Measurements from ENCODE around the gene ESYT1.
"Not testable (repeated sequence)": the region's sequence is repeated elsewhere in the genome, so short reads cannot be mapped to it uniquely, and the experiment has no call there.

The ESYT1 gene

GRCh38 chr12:56129942-56130495, 2.0 kb downstream of the ESYT1 start:
- DNase-seq, result no peak

DNA sequence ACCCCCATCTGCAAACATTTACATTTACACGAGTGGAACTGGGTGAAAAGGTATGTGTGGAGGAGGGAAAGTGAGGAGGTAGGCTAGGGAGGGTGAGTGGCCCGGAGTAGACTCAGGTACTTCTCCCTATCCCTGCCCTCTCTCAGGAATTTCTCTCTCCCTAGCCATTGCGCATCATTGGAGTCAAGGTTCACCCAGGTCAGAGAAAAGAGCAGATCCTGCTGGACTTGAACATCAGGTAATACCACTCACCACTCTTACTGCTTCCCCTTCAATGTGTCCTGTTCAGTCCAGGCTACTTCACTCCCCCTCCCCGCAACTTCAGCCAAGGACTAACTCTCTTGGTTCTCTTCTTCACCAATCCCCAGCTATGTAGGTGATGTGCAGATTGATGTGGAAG, 2.8 kb downstream of the ESYT1 start:
- no peak for DNase-seq

DNA sequence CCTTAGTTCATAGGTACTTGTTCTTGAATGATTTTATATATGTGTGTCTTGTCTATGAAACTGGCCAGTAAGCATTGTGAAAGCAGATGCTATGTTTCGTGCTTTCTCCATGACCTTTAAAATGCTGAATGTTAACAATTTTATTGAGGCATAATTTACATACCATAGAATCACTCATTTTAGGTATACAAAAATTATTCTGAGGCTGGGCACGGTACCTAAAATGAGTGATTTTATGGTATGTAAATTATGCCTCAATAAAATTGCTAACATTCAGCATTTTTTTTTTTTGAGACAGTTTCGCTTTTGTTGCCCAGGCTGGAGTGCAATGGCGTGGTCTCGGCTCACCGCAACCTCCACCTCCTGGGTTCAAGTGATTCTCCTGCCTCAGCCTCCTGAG, 6.8 kb downstream of the ESYT1 start:
- no peak for DNase-seq

GRCh38 chr12:56137853-56138571, 9.9 kb downstream of the ESYT1 start:
- no peak for DNase-seq

GRCh38 chr12:56141946-56142784, 14.1 kb downstream of the ESYT1 start:
- no peak for DNase-seq

- DNase-seq, result no peak
Measured at GRCh38 chr12:56143217-56143616, 15.2 kb downstream of the ESYT1 start.

- DNase-seq, result no peak
Measured at GRCh38 chr12:56143870-56144269, 15.8 kb downstream of the ESYT1 start.

GRCh38 chr12:56145217-56145616, 17.1 kb downstream of the ESYT1 start:
- no peak for DNase-seq

GRCh38 chr12:56146492-56147460, 18.7 kb downstream of the ESYT1 start:
- no peak for DNase-seq

DNA sequence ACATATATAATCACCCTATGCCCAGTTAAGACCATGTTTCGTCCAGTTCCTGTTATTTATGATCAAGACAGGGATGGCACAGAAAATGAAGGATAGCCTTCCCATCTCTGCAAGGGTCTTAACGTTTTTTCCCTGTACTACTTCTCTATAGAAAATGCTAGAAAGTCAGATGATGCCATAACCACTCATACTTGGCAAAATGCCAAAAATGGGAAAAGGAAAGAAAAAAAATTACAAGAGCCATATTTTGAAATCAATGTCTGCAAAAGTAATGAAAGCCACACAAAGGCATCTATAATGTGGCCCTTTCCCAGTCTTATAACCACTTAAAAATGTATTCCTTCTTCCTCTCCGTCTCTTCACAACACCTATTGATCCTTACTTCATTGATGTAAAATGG, 22.5 kb downstream of the ESYT1 start:
- no peak for DNase-seq

GRCh38 chr12:56151672-56152131, 23.6 kb downstream of the ESYT1 start:
- DNase-seq, result peak; percentile 51 to 71

DNA sequence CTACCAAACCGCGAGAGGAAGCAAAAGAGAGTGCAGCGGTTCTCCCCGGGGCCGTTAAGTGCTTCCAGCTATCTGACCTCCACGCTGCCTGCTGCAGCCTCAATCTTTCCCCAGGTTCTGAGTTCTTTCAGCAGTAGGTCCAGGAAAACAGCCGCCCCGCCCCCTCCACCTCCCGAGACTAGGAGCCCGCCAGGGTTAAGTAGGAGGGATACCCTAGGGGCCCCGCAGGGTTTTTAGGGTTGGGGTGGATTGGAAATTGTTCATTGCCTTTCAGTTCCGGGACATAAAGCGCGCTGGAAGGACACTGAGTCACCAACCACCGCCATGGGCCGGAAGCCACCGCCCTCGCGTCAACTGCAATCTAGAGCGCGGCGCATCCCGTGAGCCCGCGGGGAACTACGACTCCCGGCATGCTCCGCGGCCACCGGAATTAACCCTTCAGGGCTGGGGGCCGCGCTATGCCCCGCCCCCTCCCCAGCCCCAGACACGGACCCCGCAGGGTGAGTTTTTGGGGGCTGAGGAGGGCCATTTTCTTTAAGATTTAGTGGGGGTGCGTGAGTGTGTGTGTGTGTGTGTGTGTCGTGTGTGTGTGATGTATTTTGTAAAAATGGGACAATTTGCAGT, 24.2 kb downstream of the ESYT1 start, which contains the start of gene MYL6B:
Gene MYL6B, plus strand, starts transcription at position 456 of the 624 bp plus-strand sequence. CDS start 1,332 bp downstream, outside the sequence.
- DNase-seq, result peak; percentile 88 to 92

- no peak for DNase-seq
Measured at GRCh38 chr12:56152756-56153677, 24.9 kb downstream of the ESYT1 start.

DNA sequence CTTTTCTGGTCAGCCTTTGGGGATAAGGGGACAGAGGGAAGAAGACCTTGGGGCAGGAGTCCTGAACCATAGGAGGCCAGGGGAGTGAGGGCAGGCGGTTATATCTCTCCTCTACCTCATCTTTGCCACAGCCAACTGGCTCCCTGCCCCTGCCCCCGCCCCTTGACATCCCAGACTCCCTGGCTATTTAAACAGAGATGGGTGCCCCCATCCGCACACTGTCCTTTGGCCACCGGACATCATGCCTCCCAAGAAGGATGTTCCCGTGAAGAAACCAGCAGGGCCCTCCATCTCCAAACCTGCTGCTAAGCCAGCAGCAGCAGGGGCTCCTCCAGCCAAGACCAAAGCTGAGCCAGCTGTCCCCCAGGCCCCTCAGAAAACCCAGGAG, 25.6 kb downstream of the ESYT1 start:
- no peak for DNase-seq

DNA sequence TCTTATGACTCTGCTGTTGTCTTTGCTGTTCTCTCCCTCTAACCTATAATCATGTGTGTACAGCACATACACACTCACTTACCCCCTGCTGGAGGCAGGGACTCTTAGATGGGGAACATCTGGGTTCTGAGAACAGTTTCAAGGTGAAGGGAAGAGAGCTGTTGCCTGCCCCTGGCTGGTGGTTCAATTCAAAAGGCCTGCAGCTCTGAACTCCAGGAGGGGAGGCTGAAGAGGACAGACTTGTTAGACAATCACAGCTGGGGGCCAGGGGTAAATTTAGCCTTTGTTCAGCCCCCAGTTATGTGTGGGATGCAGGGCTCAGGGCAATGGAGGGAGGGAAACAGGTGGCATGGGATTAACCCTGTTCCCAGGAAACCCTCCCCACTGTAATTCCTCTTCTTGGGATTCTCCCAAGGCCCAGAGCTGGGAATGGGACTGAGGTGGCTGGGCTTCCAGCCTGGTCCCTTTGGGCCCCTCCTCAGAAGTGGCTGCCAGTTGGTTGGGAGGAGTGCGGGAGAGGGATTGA, 26.2 kb downstream of the ESYT1 start:
- no peak for DNase-seq

DNA sequence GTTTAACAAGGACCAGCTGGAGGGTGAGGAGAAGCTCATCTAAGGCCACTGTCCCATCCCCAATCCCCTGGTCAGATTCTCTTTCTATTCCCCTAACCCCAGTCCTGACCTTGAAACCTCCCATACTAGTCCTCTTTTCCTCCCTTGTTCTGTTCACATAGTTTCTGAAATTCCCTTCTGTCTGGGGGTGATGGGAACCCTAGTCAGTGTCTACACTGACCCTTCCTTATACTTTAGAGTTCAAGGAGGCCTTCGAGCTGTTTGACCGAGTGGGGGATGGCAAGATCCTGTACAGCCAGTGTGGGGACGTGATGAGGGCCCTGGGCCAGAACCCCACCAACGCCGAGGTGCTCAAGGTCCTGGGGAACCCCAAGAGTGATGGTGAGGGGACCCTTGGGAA, 26.8 kb downstream of the ESYT1 start:
- no peak for DNase-seq

DNA sequence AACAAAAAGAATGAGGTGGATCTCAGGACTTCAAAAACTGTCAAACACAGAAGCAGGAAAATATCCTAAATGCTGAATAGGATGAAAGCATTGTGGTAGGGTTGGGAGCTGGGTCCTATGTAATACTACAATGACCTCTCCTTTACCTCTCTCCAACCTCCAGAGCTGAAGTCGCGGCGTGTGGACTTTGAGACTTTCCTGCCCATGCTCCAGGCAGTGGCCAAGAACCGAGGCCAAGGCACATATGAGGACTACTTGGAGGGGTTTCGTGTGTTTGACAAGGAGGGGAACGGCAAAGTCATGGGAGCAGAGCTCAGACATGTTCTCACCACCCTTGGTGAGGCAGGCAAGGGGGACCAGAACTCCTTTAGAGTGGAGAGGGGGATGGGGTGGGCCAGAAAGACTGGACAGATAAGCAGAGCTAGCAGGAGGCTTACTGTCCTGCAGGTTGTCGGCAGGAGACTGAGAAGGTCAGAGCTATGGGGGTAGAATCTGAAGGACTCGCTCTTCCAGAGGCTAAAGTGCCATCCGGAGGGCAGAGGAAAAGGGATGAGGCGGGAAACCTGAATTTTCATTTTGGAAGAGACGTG, 27.3 kb downstream of the ESYT1 start:
- no peak for DNase-seq

DNA sequence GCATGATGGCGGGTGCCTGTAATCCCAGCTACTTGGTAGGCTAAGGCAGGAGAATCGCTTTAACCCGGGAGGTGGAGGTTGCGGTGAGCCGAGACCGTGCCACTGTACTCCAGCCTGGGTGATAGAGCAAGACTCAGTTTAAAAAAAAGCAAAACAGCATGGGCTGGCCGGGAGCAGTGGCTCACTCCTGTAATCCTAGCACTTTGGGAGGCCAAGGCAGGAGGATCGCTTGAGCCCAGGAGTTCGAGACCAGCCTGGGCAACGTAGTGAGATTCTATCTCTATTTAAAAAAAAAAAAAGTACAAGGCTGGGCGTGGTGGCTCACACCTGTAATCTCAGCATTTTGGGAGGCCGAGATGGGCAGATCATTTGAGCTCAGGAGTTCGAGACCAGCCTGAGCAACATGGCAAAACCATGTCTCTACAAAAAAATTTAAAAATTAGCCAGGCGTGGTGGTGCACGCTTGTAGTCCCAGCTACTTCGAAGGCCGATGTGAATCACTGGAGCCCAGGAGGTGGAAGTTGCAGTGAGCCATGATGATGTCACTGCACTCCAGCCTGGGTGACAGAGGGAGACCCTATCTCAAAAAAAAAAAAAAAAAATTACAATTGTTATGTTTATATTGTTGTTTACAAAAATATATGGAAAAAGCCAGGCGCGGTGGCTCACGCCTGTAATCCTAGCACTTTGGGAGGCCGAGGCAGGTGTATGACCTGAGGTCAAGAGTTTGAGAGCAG, 28.6 kb downstream of the ESYT1 start:
- not testable (repeated sequence) for DNase-seq

All from CD4-positive, alpha-beta T cell treated with Interferon alpha-2 for 1 hour (primary cell).